ENCODE data around the gene CCNG1. TPM values are rescaled to one million over a fixed set of nuclear protein-coding genes. Genes with fewer than 3 reads are reported as not detected.
"Not testable (repeated sequence)": the region's sequence is repeated elsewhere in the genome, so short reads cannot be mapped to it uniquely, and the experiment has no call there.

The CCNG1 gene
- total and polyA plus RNA-seq, 5 donors from 2014 or later: 82.5 to 169 (median 150) TPM

GRCh38 chr5:163426128-163426527, 11.3 kb upstream of the CCNG1 start:
- H3K9me3 Mint-ChIP-seq; H3K9me3 ChIP-seq (ENCODE audit: control insufficient read depth in 2 of 2, low read length in 2 of 2); H3K4me1 Mint-ChIP-seq; H3K36me3 Mint-ChIP-seq; H3K4me3 Mint-ChIP-seq; ATAC-seq (ENCODE audit: low read depth in 2 of 2); DNase-seq; H3K4me1 ChIP-seq (ENCODE audit: control insufficient read depth, insufficient read depth, low read length, poor library complexity, severe bottlenecking); H3K27ac ChIP-seq (ENCODE audit: insufficient read depth, low read length, poor library complexity, severe bottlenecking); H3K27ac Mint-ChIP-seq; H3K27me3 ChIP-seq (ENCODE audit: control insufficient read depth, insufficient read depth, low read length); H3K4me3 ChIP-seq (ENCODE audit: low read depth, low read length); H3K36me3 ChIP-seq (ENCODE audit: control insufficient read depth, insufficient read depth, low read length): not testable (repeated sequence)
- peaks cover 25% of the 10 kb centered on the region for H3K27me3 Mint-ChIP-seq

GRCh38 chr5:163432544-163432943, 4.9 kb upstream of the CCNG1 start:
- no peaks in the 10 kb centered on the region for H3K36me3 Mint-ChIP-seq
- peaks cover 0 to 1% (median 0%) of the 10 kb centered on the region in 7 donors for H3K9me3 Mint-ChIP-seq
- peak overlapping the region in 1 of 4 donors; percentile 12 for H3K4me3 Mint-ChIP-seq
- no peak overlapping the region for H3K4me3 ChIP-seq (ENCODE audit: low read depth, low read length)
- ATAC-seq (ENCODE audit: low read depth in 2 of 2) (no peak), DNase-seq (no peak)
- H3K4me1 ChIP-seq (ENCODE audit: control insufficient read depth, insufficient read depth, low read length, poor library complexity, severe bottlenecking): peaks cover 9% of the 10 kb centered on the region
- peaks cover 0 to 13% (median 10%) of the 10 kb centered on the region in 4 donors for H3K4me1 Mint-ChIP-seq
- H3K27ac ChIP-seq (ENCODE audit: insufficient read depth, low read length, poor library complexity, severe bottlenecking): no peak overlapping the region
- H3K27ac Mint-ChIP-seq: no peak overlapping the region
- peaks cover 6% of the 10 kb centered on the region for H3K27me3 ChIP-seq (ENCODE audit: control insufficient read depth, insufficient read depth, low read length)
- H3K27me3 Mint-ChIP-seq: peaks cover 14% of the 10 kb centered on the region
- no peaks in the 10 kb centered on the region for H3K36me3 ChIP-seq (ENCODE audit: control insufficient read depth, insufficient read depth, low read length)
- no peaks in the 10 kb centered on the region for H3K9me3 ChIP-seq (ENCODE audit: control insufficient read depth in 2 of 2, low read length in 2 of 2)

DNA sequence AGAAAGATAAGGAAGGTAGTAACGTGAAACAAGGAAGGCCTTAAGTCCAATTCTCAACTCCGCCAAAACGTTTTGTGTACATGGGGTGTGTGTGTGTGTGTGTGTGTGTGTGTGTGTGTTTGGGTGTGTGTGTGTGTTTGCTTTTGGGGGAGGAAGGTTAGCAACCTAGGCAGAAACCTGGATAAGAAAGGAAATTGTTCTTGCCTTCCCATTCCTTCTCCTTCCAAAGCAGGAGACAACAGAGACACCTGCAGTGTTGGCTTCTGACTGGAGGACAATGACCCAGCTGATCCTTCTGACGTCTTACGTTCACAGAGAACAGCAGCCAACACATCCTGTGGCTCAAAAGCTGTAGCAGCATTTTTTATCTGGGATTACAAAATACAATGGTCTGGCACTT, 4.1 kb upstream of the CCNG1 start:
- Histone ChIP-seq H3K9me3 (ENCODE audit: control insufficient read depth in 2 of 2, low read length in 2 of 2) (no peaks in the 10 kb centered on the region), H3K4me3 (ENCODE audit: low read depth, low read length) (no peak overlapping the region), H3K4me1 (ENCODE audit: control insufficient read depth, insufficient read depth, low read length, poor library complexity, severe bottlenecking) (peaks cover 12% of the 10 kb centered on the region), H3K36me3 (ENCODE audit: control insufficient read depth, insufficient read depth, low read length) (no peaks in the 10 kb centered on the region), H3K27me3 (ENCODE audit: control insufficient read depth, insufficient read depth, low read length) (peaks cover 6% of the 10 kb centered on the region), H3K27ac (ENCODE audit: insufficient read depth, low read length, poor library complexity, severe bottlenecking) (no peak overlapping the region)
- Mint-ChIP-seq H3K4me1 (peaks cover 0 to 16% (median 14%) of the 10 kb centered on the region in 4 donors), H3K27ac (no peak overlapping the region), H3K36me3 (no peaks in the 10 kb centered on the region), H3K9me3 (peaks cover 0 to 1% (median 0%) of the 10 kb centered on the region in 7 donors), H3K4me3 (peak overlapping the region in 2 of 4 donors; percentile 12 to 16), H3K27me3 (peaks cover 14% of the 10 kb centered on the region)
- DNase-seq (no peak), ATAC-seq (ENCODE audit: low read depth in 2 of 2) (no peak)

GRCh38 chr5:163434401-163434866, 3.0 kb upstream of the CCNG1 start:
- Histone ChIP-seq H3K4me1 (ENCODE audit: control insufficient read depth, insufficient read depth, low read length, poor library complexity, severe bottlenecking) (peaks cover 19% of the 10 kb centered on the region), H3K27ac (ENCODE audit: insufficient read depth, low read length, poor library complexity, severe bottlenecking) (no peak overlapping the region), H3K27me3 (ENCODE audit: control insufficient read depth, insufficient read depth, low read length) (peaks cover 6% of the 10 kb centered on the region), H3K36me3 (ENCODE audit: control insufficient read depth, insufficient read depth, low read length) (no peaks in the 10 kb centered on the region), H3K9me3 (ENCODE audit: control insufficient read depth in 2 of 2, low read length in 2 of 2) (no peaks in the 10 kb centered on the region), H3K4me3 (ENCODE audit: low read depth, low read length) (no peak overlapping the region)
- Mint-ChIP-seq H3K9me3 (peaks cover 0 to 1% (median 0%) of the 10 kb centered on the region in 7 donors), H3K36me3 (no peaks in the 10 kb centered on the region), H3K4me3 (peak overlapping the region in 1 of 4 donors; percentile 7), H3K27me3 (peaks cover 14% of the 10 kb centered on the region), H3K4me1 (peaks cover 5 to 28% (median 24%) of the 10 kb centered on the region in 4 donors), H3K27ac (no peak overlapping the region)
- DNase-seq: no peak
- ATAC-seq (ENCODE audit: low read depth in 2 of 2): no peak

- DNase-seq: no peak
- peak overlapping the region; percentile 94 for H3K4me3 ChIP-seq (ENCODE audit: low read depth, low read length)
- Mint-ChIP-seq H3K4me3 (peak overlapping the region; percentile 88 to 97 (median 95)), H3K4me1 (peaks cover 22 to 48% (median 41%) of the 10 kb centered on the region in 4 donors), H3K36me3 (peaks cover 6% of the 10 kb centered on the region), H3K27me3 (peaks cover 14% of the 10 kb centered on the region), H3K27ac (peak overlapping the region; percentile 44 to 94 (median 94)), H3K9me3 (peaks cover 0 to 1% (median 0%) of the 10 kb centered on the region in 7 donors)
- H3K27me3 ChIP-seq (ENCODE audit: control insufficient read depth, insufficient read depth, low read length): peaks cover 6% of the 10 kb centered on the region
- no peak for ATAC-seq (ENCODE audit: low read depth in 2 of 2)
- H3K27ac ChIP-seq (ENCODE audit: insufficient read depth, low read length, poor library complexity, severe bottlenecking): peak overlapping the region; percentile 88
- H3K36me3 ChIP-seq (ENCODE audit: control insufficient read depth, insufficient read depth, low read length): peaks cover 5% of the 10 kb centered on the region
- peaks cover 34% of the 10 kb centered on the region for H3K4me1 ChIP-seq (ENCODE audit: control insufficient read depth, insufficient read depth, low read length, poor library complexity, severe bottlenecking)
- H3K9me3 ChIP-seq (ENCODE audit: control insufficient read depth in 2 of 2, low read length in 2 of 2): no peaks in the 10 kb centered on the region
Measured at GRCh38 chr5:163436515-163436914, 880 bp upstream of the CCNG1 start.

DNA sequence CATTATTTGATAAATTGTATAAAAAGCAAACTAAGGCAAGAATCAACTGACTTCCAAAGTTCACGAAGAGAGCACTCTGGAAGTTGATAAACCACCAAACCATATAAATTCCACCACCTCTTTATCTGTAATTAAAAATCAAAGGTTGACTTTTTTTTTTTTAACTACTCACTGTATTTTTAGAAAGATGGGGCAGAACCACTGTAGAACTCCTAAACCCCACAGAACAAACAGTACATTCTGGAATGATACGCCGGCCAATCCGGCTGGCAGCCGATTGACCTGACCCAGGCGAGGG, 435 bp upstream of the CCNG1 start:
- H3K4me3 ChIP-seq (ENCODE audit: low read depth, low read length): peak overlapping the region; percentile 94
- H3K9me3 ChIP-seq (ENCODE audit: control insufficient read depth in 2 of 2, low read length in 2 of 2): no peaks in the 10 kb centered on the region
- Mint-ChIP-seq H3K27ac (peak overlapping the region; percentile 77 to 94 (median 94)), H3K27me3 (peaks cover 11% of the 10 kb centered on the region), H3K9me3 (peaks cover 0 to 1% (median 0%) of the 10 kb centered on the region in 7 donors), H3K4me1 (peaks cover 22 to 48% (median 42%) of the 10 kb centered on the region in 4 donors), H3K4me3 (peak overlapping the region; percentile 88 to 97 (median 95)), H3K36me3 (peaks cover 6% of the 10 kb centered on the region)
- H3K4me1 ChIP-seq (ENCODE audit: control insufficient read depth, insufficient read depth, low read length, poor library complexity, severe bottlenecking): peaks cover 35% of the 10 kb centered on the region
- ATAC-seq (ENCODE audit: low read depth in 2 of 2) (no peak), DNase-seq (peak in 1 of 3 donors; percentile 9)
- H3K27me3 ChIP-seq (ENCODE audit: control insufficient read depth, insufficient read depth, low read length): peaks cover 3% of the 10 kb centered on the region
- H3K27ac ChIP-seq (ENCODE audit: insufficient read depth, low read length, poor library complexity, severe bottlenecking): peak overlapping the region; percentile 88
- peaks cover 10% of the 10 kb centered on the region for H3K36me3 ChIP-seq (ENCODE audit: control insufficient read depth, insufficient read depth, low read length)

- H3K36me3 Mint-ChIP-seq: peaks cover 15% of the 10 kb centered on the region
- H3K27ac Mint-ChIP-seq: peak overlapping the region in 2 of 3 donors; percentile 72 to 94
- peaks cover 22 to 56% (median 46%) of the 10 kb centered on the region in 4 donors for H3K4me1 Mint-ChIP-seq
- H3K4me3 Mint-ChIP-seq: peak overlapping the region; percentile 88 to 97 (median 95)
- H3K4me1 ChIP-seq (ENCODE audit: control insufficient read depth, insufficient read depth, low read length, poor library complexity, severe bottlenecking): peaks cover 35% of the 10 kb centered on the region
- peak overlapping the region; percentile 58 for H3K4me3 ChIP-seq (ENCODE audit: low read depth, low read length)
- H3K9me3 Mint-ChIP-seq: no peaks in the 10 kb centered on the region
- H3K27me3 ChIP-seq (ENCODE audit: control insufficient read depth, insufficient read depth, low read length): no peaks in the 10 kb centered on the region
- H3K36me3 ChIP-seq (ENCODE audit: control insufficient read depth, insufficient read depth, low read length): peaks cover 26% of the 10 kb centered on the region
- ATAC-seq (ENCODE audit: low read depth in 2 of 2) (no peak), DNase-seq (peak in 1 of 3 donors; percentile 42)
- peak overlapping the region; percentile 10 for H3K27ac ChIP-seq (ENCODE audit: insufficient read depth, low read length, poor library complexity, severe bottlenecking)
- H3K27me3 Mint-ChIP-seq: no peaks in the 10 kb centered on the region
- H3K9me3 ChIP-seq (ENCODE audit: control insufficient read depth in 2 of 2, low read length in 2 of 2): no peaks in the 10 kb centered on the region
Measured at GRCh38 chr5:163439092-163439425, 1.7 kb downstream of the CCNG1 start.

DNA sequence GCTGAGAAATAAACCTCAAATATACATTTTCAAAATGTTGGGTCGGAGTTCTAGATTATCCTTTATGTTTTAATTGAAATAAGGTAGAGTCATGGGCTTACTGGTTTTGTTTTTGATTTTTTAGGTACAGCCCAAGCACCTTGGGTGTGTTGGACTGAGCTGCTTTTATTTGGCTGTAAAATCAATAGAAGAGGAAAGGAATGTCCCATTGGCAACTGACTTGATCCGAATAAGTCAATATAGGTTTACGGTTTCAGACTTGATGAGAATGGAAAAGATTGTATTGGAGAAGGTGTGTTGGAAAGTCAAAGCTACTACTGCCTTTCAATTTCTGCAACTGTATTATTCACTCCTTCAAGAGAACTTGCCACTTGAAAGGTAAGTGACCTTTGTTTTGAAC, 3.6 kb downstream of the CCNG1 start:
- DNase-seq (no peak), ATAC-seq (ENCODE audit: low read depth in 2 of 2) (no peak)
- peak overlapping the region; percentile 58 for H3K4me3 ChIP-seq (ENCODE audit: low read depth, low read length)
- peaks cover 35% of the 10 kb centered on the region for H3K4me1 ChIP-seq (ENCODE audit: control insufficient read depth, insufficient read depth, low read length, poor library complexity, severe bottlenecking)
- H3K27me3 ChIP-seq (ENCODE audit: control insufficient read depth, insufficient read depth, low read length): no peaks in the 10 kb centered on the region
- peaks cover 43% of the 10 kb centered on the region for H3K36me3 ChIP-seq (ENCODE audit: control insufficient read depth, insufficient read depth, low read length)
- H3K27me3 Mint-ChIP-seq: no peaks in the 10 kb centered on the region
- no peaks in the 10 kb centered on the region for H3K9me3 ChIP-seq (ENCODE audit: control insufficient read depth in 2 of 2, low read length in 2 of 2)
- no peaks in the 10 kb centered on the region for H3K9me3 Mint-ChIP-seq
- peak overlapping the region; percentile 44 for H3K27ac ChIP-seq (ENCODE audit: insufficient read depth, low read length, poor library complexity, severe bottlenecking)
- H3K4me3 Mint-ChIP-seq: peak overlapping the region in 3 of 4 donors; percentile 17 to 88 (median 65)
- peak overlapping the region in 2 of 3 donors; percentile 64 to 73 for H3K27ac Mint-ChIP-seq
- peaks cover 22 to 56% (median 49%) of the 10 kb centered on the region in 4 donors for H3K4me1 Mint-ChIP-seq
- peaks cover 20% of the 10 kb centered on the region for H3K36me3 Mint-ChIP-seq

All from CD4-positive, CD25-positive, alpha-beta regulatory T cell (primary cell).